Measurements from ENCODE around the gene ACOT11. TPM values are rescaled to one million over a fixed set of nuclear protein-coding genes. Genes with fewer than 3 reads are reported as not detected.

Gene ACOT11
- polyA plus RNA-seq, 1 donor (not counting 4 experiments of a cell fraction or from before 2014, with no cell fraction given), result 3.4 TPM

- dilution Hi-C loops (cut with MboI; ENCODE audit: extremely low pct_ligation_motif_present, low sequenced_read_pairs), result no loop called here
- no peak for FAIRE-seq
These were observed 35.8 kb downstream of the ACOT11 start for GRCh38 chr1:54583871-54584270.

DNA sequence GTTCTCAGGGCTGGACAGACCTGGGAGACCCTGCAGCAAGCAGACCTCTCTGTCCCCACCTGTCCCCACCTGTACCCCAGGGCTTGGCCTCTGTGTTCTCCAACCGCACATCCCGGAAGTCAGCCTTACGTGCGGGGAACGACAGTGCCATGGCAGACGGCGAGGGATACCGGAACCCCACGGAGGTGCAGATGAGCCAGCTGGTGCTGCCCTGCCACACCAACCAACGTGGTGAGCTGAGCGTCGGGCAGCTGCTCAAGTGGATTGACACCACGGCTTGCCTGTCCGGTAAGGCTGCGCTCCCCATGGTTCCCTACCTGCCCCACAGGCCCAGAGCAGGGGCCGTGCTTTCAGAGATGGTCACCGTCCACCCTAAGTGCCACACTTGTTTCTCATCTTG is 36.5 kb downstream of the ACOT11 start:
- no peak for FAIRE-seq
- no peak for DNase-seq (ENCODE audit: low read depth, low spot score)
- Histone ChIP-seq H3K9me3 (ENCODE audit: control insufficient read depth, low read depth, low read length) (no peaks in the 10 kb centered on the region), H3K27ac (ENCODE audit: control insufficient read depth, insufficient read depth, low read length) (no peak overlapping the region), H3K4me1 (ENCODE audit: control insufficient read depth, extremely low read depth, insufficient read depth, low read length) (peaks cover 13% of the 10 kb centered on the region), H3K27me3 (ENCODE audit: control insufficient read depth, extremely low read depth, insufficient read depth, low read length) (no peaks in the 10 kb centered on the region), H3K4me2 (ENCODE audit: control insufficient read depth, extremely low read depth, insufficient read depth, low read depth, low read length) (no peak overlapping the region), H3K9me1 (ENCODE audit: control insufficient read depth, extremely low read depth, insufficient read depth, low read length) (peaks cover 2% of the 10 kb centered on the region), H3K9ac (ENCODE audit: control insufficient read depth, extremely low read depth, insufficient read depth, low read length) (no peak overlapping the region), H2AFZ (ENCODE audit: control insufficient read depth, low read length) (no peak overlapping the region), H4K20me1 (ENCODE audit: control insufficient read depth, extremely low read depth, insufficient read depth, low read length) (no peaks in the 10 kb centered on the region), H3K36me3 (ENCODE audit: control insufficient read depth in 2 of 2, extremely low read depth in 1 of 2, insufficient read depth in 2 of 2, low read length in 2 of 2) (no peaks in the 10 kb centered on the region), H3K4me3 (ENCODE audit: control insufficient read depth in 2 of 3, extremely low read depth in 1 of 3, insufficient read depth in 2 of 3, low read depth in 1 of 3, low read length in 3 of 3) (no peak overlapping the region), H3K79me2 (ENCODE audit: control insufficient read depth, insufficient read depth, low read length) (no peaks in the 10 kb centered on the region)
- TF ChIP-seq EZH2 (IDR thresholded peaks at IDR 0.05; ENCODE audit: low read length), result no peak
- TF ChIP-seq, protein P1, sequence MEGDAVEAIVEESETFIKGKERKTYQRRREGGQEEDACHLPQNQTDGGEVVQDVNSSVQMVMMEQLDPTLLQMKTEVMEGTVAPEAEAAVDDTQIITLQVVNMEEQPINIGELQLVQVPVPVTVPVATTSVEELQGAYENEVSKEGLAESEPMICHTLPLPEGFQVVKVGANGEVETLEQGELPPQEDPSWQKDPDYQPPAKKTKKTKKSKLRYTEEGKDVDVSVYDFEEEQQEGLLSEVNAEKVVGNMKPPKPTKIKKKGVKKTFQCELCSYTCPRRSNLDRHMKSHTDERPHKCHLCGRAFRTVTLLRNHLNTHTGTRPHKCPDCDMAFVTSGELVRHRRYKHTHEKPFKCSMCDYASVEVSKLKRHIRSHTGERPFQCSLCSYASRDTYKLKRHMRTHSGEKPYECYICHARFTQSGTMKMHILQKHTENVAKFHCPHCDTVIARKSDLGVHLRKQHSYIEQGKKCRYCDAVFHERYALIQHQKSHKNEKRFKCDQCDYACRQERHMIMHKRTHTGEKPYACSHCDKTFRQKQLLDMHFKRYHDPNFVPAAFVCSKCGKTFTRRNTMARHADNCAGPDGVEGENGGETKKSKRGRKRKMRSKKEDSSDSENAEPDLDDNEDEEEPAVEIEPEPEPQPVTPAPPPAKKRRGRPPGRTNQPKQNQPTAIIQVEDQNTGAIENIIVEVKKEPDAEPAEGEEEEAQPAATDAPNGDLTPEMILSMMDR (optimal IDR thresholded peaks at IDR 0.05 in 1 of 3, IDR thresholded peaks at IDR 0.05 in 1 of 3, conservative IDR thresholded peaks at IDR 0.05 in 1 of 3; ENCODE audit: extremely low read depth in 1 of 3, insufficient read depth in 2 of 3, low read length in 3 of 3), result no peak
- dilution Hi-C loops (cut with MboI; ENCODE audit: extremely low pct_ligation_motif_present, low sequenced_read_pairs), result no loop called here

More at GRCh38 chr1:54583871-54584270, 35.8 kb downstream of the ACOT11 start:
- no peak for DNase-seq (ENCODE audit: low read depth, low spot score)
- H3K4me3 ChIP-seq (ENCODE audit: control insufficient read depth in 2 of 3, extremely low read depth in 1 of 3, insufficient read depth in 2 of 3, low read depth in 1 of 3, low read length in 3 of 3), result no peak overlapping the region
- no peaks in the 10 kb centered on the region for H3K36me3 ChIP-seq (ENCODE audit: control insufficient read depth in 2 of 2, extremely low read depth in 1 of 2, insufficient read depth in 2 of 2, low read length in 2 of 2)
- no peaks in the 10 kb centered on the region for H3K27me3 ChIP-seq (ENCODE audit: control insufficient read depth, extremely low read depth, insufficient read depth, low read length)
- H3K9ac ChIP-seq (ENCODE audit: control insufficient read depth, extremely low read depth, insufficient read depth, low read length), result no peak overlapping the region
- H3K79me2 ChIP-seq (ENCODE audit: control insufficient read depth, insufficient read depth, low read length), result no peaks in the 10 kb centered on the region
- no peak overlapping the region for H2AFZ ChIP-seq (ENCODE audit: control insufficient read depth, low read length)
- peaks cover 13% of the 10 kb centered on the region for H3K4me1 ChIP-seq (ENCODE audit: control insufficient read depth, extremely low read depth, insufficient read depth, low read length)
- H4K20me1 ChIP-seq (ENCODE audit: control insufficient read depth, extremely low read depth, insufficient read depth, low read length), result no peaks in the 10 kb centered on the region
- H3K27ac ChIP-seq (ENCODE audit: control insufficient read depth, insufficient read depth, low read length), result no peak overlapping the region
- no peak overlapping the region for H3K4me2 ChIP-seq (ENCODE audit: control insufficient read depth, extremely low read depth, insufficient read depth, low read depth, low read length)
- peaks cover 2% of the 10 kb centered on the region for H3K9me1 ChIP-seq (ENCODE audit: control insufficient read depth, extremely low read depth, insufficient read depth, low read length)
- TF ChIP-seq EZH2 (IDR thresholded peaks at IDR 0.05; ENCODE audit: low read length), result no peak
- TF ChIP-seq, protein P1 (optimal IDR thresholded peaks at IDR 0.05 in 1 of 3, IDR thresholded peaks at IDR 0.05 in 1 of 3, conservative IDR thresholded peaks at IDR 0.05 in 1 of 3; ENCODE audit: extremely low read depth in 1 of 3, insufficient read depth in 2 of 3, low read length in 3 of 3), result no peak
- H3K9me3 ChIP-seq (ENCODE audit: control insufficient read depth, low read depth, low read length), result no peaks in the 10 kb centered on the region
